ENCODE results near the gene PDE6C.

Gene PDE6C

GRCh38 chr10:93710333-93710909 is 98.1 kb downstream of the PDE6C start:
- DNase-seq, result no peak

DNA sequence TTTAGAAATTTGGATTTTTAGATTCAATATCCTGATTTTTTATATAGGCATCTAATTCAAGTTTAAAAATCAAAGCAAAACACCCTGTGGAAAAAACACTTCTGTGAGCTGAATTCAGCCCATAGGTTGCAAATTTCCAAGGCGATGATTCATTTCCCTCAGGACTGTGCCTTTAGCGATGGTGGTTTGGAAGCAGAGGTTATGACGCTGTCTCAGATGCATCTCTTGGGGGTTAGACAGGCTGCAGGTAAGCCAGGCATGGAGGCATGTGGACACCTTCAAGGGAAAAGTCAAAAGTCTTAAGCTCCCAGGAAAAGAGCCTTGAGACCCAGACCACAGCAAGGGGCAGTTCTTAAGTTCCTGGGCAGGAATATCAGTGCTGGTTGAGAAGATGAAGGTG is 99.6 kb downstream of the PDE6C start:
- DNase-seq, result no peak

- no peak for DNase-seq
Measured at GRCh38 chr10:93712593-93712992, 100.3 kb downstream of the PDE6C start.

DNA sequence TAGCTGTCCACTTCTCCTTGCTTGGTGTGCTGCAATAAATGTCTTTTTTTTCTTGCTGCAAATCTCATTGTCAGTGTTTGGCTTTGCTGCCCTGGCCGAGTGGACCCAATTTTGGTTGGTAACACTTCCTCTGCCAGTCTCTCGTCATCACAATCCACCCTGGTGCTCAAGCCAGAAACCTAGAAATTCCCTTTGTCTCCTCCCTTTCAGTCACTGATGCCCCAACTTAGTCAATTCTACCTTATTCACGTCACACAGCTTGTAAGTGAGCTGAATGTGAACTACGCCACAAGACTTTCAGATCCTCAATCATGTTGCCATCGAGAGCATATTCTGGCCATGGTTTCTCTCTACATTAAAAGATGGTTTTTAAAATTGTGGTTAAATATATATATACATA is 103.0 kb downstream of the PDE6C start:
- DNase-seq, result no peak
